Body of pancreas (tissue), 4 donors: ENCODE data around the gene USP13. TPM values are rescaled to one million over a fixed set of nuclear protein-coding genes. Genes with fewer than 3 reads are reported as not detected.

Experiments used
- ATAC-seq: fragments of 150-250 bp; one replicate; pipeline ENCODE4 v1.9.1; 2016
- DNase-seq, 4 donors: peaks; one replicate each; pipeline ENCODE4 v3.0.0-alpha.2; 2019
- H3K27ac ChIP-seq, 4 donors: fragments of 200-600 bp; sonication (generic); 1 replicate in 3 of 4; 2 replicates in 1 of 4; pipeline versions ENCODE4 v1.5.1 to v1.6.1; 2016 to 2019; ENCODE audit warnings: mild to moderate bottlenecking in 1 of 4, mixed read lengths in 1 of 4, moderate library complexity in 1 of 4
- H3K27me3 ChIP-seq, 2 donors: fragments of 200-600 bp; sonication (generic); one replicate each; pipeline ENCODE4 v1.6.0; 2016; ENCODE audit warnings: mild to moderate bottlenecking in 1 of 2
- H3K36me3 ChIP-seq, 2 donors: fragments of 200-600 bp; sonication (generic); replicated peaks in 1 of 2; 2 replicates each; pipeline ENCODE4 v1.5.1; 2016; ENCODE audit warnings: low read depth in 2 of 2; ENCODE audit not compliant: insufficient read depth in 1 of 2
- H3K4me1 ChIP-seq: fragments of 200-600 bp; sonication (generic); one replicate; pipeline ENCODE4 v1.6.0; 2016
- H3K4me3 ChIP-seq, 2 donors: fragments of 200-600 bp; sonication (generic); 1 replicate in 1 of 2; 2 replicates in 1 of 2; pipeline ENCODE4 v1.5.1; 2016 to 2019
- H3K9me3 ChIP-seq, 3 donors: fragments of 200-600 bp; sonication (generic); 1 replicate in 2 of 3; 2 replicates in 1 of 3; pipeline ENCODE4 v1.5.1; 2016
- CTCF ChIP-seq, 7 experiments: fragments of 450-650 bp in 4 of 7; fragments of 200-600 bp in 3 of 7; sonication (generic) in 3 of 7; IDR thresholded peaks; one replicate each; pipeline ENCODE4 v1.5.1; 2016 to 2019; ENCODE audit warnings: antibody characterized with exemption in 7 of 7
- POLR2A ChIP-seq, 3 donors: fragments of 450-650 bp; IDR thresholded peaks; one replicate each; pipeline ENCODE4 v1.6.1; 2016; ENCODE audit warnings: antibody characterized with exemption in 3 of 3, mild to moderate bottlenecking in 2 of 3
- WGBS, 2 donors: methylation state at CpG; one replicate each; pipeline ENCODE4 v1.1.5; 2017; 5-methylcytosine and 5-hydroxymethylcytosine counted together
- intact Hi-C: fragments of 100-400 bp; cut with DNase I; formaldehyde crosslinking; loops from one replicate; pipeline ENCODE4 v1.15.1; 2023
- total RNA-seq, 2 donors: library from RNA; depleted of rRNA; stranded (reverse); fragments of >200 nt; gene quantifications; one replicate each; pipeline ENCODE4 v1.1.0, GENCODE V29; 2016

USP13 gene
- total RNA-seq, 2 donors from 2014 or later, result 5.4 to 6.9 TPM

GRCh38 chr3:179735321-179735720 lies 82.5 kb downstream of the USP13 start:
- Histone ChIP-seq H3K9me3 (no peaks in the 10 kb centered on the region), H3K27me3 (no peaks in the 10 kb centered on the region), H3K4me1 (no peaks in the 10 kb centered on the region), H3K36me3 (peaks cover 0 to 4% of the 10 kb centered on the region in 2 donors), H3K27ac (no peak overlapping the region), H3K4me3 (no peak overlapping the region)
- intact Hi-C loops, result no loop called here
- TF ChIP-seq CTCF (IDR thresholded peaks at IDR 0.05), result no peak
- TF ChIP-seq POLR2A (IDR thresholded peaks at IDR 0.05), result no peak
- ATAC-seq, result no peak
- no peak for DNase-seq

- Histone ChIP-seq H3K9me3 (no peaks in the 10 kb centered on the region), H3K27ac (no peak overlapping the region), H3K36me3 (peaks cover 0 to 7% of the 10 kb centered on the region in 2 donors), H3K4me1 (no peaks in the 10 kb centered on the region), H3K4me3 (no peak overlapping the region), H3K27me3 (no peaks in the 10 kb centered on the region)
- intact Hi-C loops, result no loop called here
- ATAC-seq, result no peak
- 82 to 96% methylated on average over 5 to 6 of the region's 6 CpGs for WGBS, 2 donors
- TF ChIP-seq CTCF (IDR thresholded peaks at IDR 0.05) (no peak), POLR2A (IDR thresholded peaks at IDR 0.05) (no peak)
- no peak for DNase-seq
These were observed 86.2 kb downstream of the USP13 start for GRCh38 chr3:179738998-179739397.

- intact Hi-C loops, result no loop called here
- H3K4me1 ChIP-seq, result no peaks in the 10 kb centered on the region
- ATAC-seq, result no peak
- WGBS, 2 donors, result 84 to 85% methylated on average over 12 of the region's 12 CpGs
- H3K27ac ChIP-seq, result no peak overlapping the region
- no peaks in the 10 kb centered on the region for H3K9me3 ChIP-seq
- peaks cover 0 to 7% of the 10 kb centered on the region in 2 donors for H3K36me3 ChIP-seq
- no peak overlapping the region for H3K4me3 ChIP-seq
- no peaks in the 10 kb centered on the region for H3K27me3 ChIP-seq
- DNase-seq, result no peak
- TF ChIP-seq CTCF (IDR thresholded peaks at IDR 0.05) (no peak), POLR2A (IDR thresholded peaks at IDR 0.05) (no peak)
These were observed 87.2 kb downstream of the USP13 start for GRCh38 chr3:179739816-179740594.

GRCh38 chr3:179743913-179744312 lies 91.1 kb downstream of the USP13 start:
- no peak overlapping the region for H3K27ac ChIP-seq
- H3K4me1 ChIP-seq, result no peaks in the 10 kb centered on the region
- no peaks in the 10 kb centered on the region for H3K27me3 ChIP-seq
- ATAC-seq (no peak), DNase-seq (no peak)
- no peak overlapping the region for H3K4me3 ChIP-seq
- H3K9me3 ChIP-seq, result no peaks in the 10 kb centered on the region
- WGBS, 2 donors, result 78 to 97% methylated on average over 2 of the region's 2 CpGs
- TF ChIP-seq POLR2A (IDR thresholded peaks at IDR 0.05) (no peak), CTCF (IDR thresholded peaks at IDR 0.05) (no peak)
- H3K36me3 ChIP-seq, result peaks cover 0 to 7% of the 10 kb centered on the region in 2 donors
- intact Hi-C loops, result no loop called here

GRCh38 chr3:179744667-179745066 lies 91.8 kb downstream of the USP13 start:
- WGBS, 2 donors, result 92 to 96% methylated on average over 5 of the region's 5 CpGs
- Histone ChIP-seq H3K27me3 (no peaks in the 10 kb centered on the region), H3K4me3 (no peak overlapping the region), H3K9me3 (no peaks in the 10 kb centered on the region), H3K27ac (no peak overlapping the region), H3K4me1 (no peaks in the 10 kb centered on the region), H3K36me3 (peaks cover 0 to 7% of the 10 kb centered on the region in 2 donors)
- DNase-seq (no peak), ATAC-seq (no peak)
- intact Hi-C loops, result no loop called here
- no peak for TF ChIP-seq CTCF (IDR thresholded peaks at IDR 0.05)
- no peak for TF ChIP-seq POLR2A (IDR thresholded peaks at IDR 0.05)
